GM21526 (cell line): ENCODE data around the gene OSTM1.

Experiments
- ATAC-seq: cut with Tn5 transposase; IDR thresholded peaks from one replicate; pipeline ENCODE4 v1.9.1; 2021; ENCODE audit warnings: moderate library complexity; ENCODE audit not compliant: unreplicated experiment, low FRiP score

Gene OSTM1, protein sequence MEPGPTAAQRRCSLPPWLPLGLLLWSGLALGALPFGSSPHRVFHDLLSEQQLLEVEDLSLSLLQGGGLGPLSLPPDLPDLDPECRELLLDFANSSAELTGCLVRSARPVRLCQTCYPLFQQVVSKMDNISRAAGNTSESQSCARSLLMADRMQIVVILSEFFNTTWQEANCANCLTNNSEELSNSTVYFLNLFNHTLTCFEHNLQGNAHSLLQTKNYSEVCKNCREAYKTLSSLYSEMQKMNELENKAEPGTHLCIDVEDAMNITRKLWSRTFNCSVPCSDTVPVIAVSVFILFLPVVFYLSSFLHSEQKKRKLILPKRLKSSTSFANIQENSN

DNA sequence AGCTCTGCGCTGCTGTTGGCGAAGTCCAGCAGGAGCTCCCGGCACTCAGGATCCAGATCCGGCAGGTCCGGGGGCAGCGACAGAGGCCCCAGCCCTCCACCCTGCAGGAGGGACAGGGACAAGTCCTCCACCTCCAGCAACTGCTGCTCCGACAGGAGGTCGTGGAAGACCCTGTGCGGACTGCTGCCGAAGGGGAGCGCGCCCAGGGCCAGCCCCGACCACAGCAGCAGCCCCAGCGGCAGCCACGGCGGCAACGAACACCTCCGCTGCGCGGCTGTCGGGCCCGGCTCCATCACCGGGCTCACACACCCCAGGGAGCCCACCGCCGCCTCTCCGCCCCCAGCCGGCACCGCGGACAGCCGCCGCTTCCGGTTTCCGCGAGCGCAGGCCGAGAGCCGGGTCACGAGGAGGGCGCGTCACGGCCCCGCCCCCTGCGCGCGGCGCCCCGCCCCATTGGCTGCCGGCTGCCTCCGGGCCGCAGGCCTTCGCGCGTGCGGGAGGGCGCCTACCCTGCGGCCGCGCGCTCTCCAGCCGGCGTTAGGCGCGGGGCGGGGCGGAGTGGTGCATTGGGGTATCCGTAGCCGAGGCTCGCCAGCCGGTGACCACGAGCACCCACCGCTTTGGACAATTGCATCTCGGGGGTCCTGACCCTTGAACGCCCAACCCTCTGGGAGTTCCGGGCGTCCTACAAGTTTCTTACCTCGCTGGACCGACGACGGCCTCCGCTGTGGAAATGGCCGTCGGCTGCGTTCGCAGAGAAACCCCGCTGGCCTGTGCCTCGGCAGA lies at the start of gene OSTM1:
Gene OSTM1, minus strand, starts transcription at position 383 of the 786 bp plus-strand sequence. Its CDS starts 90 bp downstream, at position 293.
- peak; percentile 93 for ATAC-seq

DNA sequence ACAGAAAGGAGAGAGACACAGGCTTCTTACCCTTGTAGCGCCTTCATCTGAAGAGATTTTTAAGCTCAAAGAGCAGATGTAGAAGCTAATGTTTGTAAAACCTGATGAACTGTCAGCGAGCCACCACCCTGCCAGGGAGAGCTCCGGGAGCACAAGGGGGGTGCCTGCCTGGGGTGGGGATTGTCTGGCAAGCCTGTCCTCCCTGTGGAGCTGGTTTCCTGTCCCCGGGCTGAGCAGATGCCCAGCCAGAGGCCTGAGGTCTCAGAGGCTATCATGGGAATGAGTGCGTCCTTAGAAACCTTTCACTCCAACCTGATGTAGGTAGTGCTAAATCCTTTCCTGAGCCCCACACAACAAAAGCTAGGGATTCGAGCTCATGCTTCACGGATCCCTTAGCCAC lies 49.4 kb upstream of the OSTM1 start:
- ATAC-seq, result no peak

DNA sequence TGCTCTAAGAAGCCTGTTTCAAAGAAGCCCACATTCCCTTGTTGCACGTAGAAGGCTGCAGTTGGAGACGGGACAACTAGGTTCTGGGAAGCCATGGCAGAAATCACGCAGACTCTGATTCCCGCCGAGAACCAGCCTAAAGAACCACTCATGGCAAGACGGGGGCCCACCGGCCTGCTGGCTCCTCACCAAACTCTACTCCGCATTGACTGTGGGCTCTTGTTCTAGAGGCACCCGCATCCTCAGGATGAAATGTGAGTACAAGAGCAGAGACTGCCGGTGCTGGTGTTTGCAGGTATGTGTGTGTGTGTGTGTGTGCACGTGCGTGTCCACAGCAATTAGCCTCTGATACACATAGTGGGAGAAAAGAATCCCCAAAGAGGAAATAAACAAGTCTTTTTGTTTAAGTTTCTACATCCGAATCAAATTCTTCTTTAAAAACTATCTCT lies 49.0 kb upstream of the OSTM1 start:
- no peak for ATAC-seq

DNA sequence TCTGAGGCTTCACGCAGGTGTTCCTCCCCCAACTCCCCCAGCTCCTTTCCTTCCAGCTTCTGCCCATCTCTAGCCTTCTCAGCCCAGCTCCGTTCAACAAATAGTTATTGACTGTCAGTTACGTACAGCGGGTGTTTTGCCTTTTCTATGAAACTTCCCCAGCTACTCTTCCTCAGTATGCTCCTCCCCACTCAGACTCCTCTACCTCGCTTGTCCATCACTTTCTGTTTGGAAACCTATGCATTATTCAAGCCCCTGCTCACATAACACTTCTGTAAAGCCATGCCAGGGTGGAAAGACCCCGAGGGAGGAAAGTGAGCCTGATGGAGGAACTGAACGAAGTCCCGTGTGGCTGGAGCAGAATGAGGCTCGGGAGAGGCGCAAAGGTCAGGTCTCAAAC lies 47.1 kb upstream of the OSTM1 start:
- no peak for ATAC-seq

DNA sequence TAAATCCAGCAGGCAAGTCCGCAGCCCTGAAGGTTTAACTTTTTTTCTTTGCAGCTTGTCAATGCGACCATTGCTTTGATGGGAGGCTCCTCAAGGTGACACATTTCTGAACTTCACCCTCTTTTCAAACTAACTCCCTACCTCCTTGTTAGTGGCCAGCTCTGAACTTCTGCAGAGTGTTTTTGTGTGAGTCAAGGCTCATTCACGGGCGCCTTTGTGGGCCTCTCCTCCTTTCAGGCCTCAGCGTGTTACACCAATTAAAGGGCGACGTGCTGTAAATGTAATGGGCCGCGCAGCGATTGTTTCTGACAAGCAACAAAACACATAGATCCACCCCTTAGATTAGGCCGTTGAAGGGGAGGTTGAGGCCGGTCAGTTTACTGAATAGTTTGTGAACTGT lies 45.8 kb upstream of the OSTM1 start:
- no peak for ATAC-seq

DNA sequence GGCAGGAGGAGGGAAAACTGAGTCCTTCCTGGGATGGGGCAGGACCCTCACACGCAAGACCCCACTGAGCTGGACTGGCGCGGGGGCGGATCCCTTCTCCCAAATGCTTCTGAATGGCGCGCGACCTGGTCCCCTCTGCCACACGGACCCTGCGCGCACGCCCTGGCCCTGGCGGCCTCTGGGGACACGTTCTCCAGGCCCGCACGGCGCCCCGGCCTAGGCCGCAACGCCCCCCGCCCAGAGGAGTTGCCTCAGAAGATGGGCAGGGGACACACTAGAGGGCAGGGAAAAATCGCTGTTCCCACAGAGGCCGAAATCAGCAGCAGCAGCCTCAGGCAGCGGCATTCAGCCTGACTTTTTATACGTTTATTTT lies 45.2 kb upstream of the OSTM1 start:
- no peak for ATAC-seq

DNA sequence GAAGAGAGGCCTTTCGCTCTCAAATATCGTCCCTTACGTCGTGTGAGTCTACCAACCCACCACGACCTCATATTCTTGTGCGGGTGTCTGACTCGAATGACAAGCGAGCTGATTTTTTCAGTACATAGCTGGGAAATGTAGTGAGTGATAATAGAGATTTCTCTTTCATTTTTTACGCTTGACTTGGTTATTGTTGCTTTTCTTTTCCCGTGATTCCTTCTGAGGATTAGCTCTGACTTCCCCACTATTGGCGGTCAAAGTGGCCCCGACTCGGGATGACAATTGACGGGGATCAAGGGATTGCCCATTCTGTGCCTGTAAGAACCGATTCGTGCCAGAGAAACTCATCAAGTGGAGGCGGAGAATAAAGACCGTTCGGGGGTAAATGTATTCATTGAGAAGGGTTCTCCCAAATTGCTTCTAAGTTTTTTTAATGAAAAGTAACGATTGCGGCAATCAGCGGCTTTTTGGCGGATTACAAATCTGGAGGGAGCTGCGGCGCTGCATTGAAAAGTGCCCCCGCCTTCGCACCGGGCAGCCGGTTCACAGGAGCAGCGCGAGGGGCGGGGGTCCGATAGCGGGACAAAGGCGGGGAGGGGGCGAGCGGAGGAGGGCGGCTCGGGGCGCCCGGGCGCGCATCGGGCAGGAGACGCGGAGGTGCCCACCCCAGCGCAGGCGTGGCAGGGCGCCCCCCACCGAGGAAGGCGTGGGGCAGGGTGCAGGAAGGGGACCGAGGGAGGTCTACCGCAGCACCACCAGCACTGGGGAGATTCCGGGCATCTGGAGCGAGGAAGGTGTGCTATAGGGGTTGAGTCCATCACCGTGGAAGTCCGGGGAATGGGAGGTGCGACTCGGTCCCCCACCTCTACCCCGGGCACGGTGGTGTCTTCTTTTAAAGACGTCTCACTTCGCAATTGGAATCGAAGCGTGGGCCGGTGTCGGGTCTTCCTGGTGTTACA lies 44.5 kb upstream of the OSTM1 start:
- ATAC-seq, result no peak

DNA sequence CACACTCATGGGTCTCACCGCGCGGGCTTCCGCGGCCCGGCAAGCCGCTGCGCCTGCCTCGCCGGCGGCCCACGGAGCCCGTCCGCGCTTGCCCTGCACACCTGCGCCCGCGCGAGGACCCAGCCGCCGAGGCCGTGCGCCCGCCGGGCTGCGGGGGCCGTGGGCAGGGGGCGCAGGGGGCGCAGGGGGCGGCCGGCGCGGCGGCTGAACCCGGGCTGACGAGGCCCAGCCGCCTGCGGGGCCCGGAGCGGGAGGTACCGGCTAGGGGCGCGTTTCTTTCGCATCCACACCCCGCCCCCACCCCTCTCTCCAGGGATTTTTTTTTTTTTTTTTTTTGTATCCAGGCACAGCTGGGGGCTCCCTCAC lies 43.8 kb upstream of the OSTM1 start:
- ATAC-seq, result no peak

DNA sequence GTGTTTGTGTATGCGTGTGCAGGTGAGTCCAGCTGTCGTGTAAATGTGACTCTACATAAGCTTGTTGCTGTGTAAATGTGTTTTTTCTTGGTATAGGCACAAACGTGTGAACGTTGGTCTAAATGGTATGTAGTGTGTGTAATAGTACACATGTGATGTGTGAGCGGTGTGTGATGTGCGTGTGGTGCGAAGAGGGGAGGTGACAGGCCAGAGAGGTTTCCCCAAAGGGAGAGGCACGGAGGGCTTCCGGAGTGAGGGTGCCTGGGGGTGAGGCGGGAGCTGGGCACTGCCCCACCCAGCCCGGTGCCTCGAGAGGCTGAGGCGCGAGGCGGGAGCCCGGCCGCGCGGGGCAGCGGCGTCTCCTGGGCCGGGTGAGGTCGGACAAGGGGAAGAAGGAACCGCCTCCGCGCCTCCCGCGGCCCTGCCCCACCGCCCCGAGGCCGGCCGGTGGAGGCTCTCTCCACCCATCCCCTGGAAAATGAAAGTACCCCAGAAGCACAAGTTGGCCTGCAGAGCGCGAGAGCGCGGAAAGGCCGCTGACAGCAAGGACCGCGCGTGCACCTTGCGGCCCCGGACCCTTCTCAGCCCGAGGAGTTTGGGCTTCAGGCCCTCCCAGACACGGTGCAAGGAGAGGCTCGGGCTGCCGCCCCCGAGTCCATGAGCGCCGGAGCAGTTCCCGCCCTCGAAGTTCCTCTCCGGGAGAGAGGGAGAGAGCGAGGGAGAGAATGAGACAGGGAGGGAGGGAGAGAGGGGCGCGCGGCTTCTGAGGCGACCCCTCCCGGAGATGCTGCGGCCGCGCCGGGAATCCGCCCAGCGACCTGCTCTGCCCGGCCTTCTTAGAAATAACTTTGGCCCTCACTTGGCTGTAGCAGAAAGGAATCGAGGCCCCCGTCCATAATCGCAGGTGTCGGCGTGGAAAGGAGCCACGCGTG lies 43.2 kb upstream of the OSTM1 start:
- ATAC-seq, result peak; percentile 40

DNA sequence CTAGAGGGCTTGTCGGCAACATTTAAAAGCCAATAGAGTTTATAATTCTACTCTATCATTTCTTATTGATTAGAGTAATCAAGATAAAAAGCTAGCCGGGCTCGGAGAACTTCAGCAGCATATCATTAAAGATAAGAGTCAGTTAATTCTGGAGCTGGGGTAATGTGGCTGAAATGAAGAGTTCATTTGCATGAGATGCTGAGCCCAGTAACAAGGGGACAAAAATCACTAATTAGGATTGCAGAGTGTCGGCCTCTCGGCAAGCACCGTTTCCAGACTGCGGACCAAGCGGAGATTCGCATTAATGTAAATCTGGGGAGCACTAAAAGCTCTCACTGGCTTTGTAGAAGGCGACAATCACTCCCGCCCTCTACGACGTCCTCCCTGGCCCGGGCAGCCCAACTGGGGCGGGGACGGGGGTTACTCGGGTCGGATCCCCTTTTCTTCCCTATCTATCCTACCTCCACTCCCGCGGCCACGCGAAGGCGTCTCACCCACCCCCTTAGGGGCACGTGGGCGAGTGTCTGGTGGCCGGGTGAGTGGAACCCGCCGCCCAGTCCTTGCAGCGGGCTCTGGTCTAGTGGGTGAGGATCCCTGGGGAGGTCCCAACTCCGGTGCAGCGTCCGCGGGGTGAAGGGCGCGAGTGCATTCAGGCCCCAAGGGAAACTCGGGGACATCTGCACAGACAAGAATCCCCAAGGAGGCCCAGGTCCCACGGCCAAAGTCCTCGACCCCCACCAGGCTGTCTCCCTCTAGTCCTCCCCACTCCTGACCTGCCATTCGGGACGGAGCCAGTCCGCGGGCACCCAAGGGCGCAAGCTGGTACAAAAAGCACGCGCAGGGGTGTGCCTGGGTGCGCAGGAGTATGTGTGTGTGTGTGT lies 42.2 kb upstream of the OSTM1 start:
- no peak for ATAC-seq

DNA sequence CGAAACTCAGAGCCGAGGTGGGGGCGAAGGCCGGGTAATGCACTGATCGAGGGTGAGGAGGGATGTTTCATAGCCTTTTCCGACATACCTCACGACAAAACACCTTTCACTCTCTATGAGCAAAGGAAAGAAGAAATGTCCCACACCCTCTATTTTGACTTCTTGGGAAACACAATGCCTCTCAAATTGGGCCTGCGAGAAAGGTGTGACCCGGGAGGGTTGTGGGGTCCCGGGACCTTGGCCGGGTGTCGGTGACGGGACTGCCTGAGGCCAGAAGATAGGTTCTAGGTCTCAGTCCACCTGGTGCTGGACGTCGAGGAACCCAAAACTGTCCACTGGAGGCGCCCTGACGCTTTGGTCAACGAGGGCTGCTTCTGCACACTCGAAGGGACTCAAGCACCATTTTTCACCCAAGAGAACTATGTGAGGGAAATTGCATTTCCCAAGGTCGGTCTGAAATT lies 41.1 kb upstream of the OSTM1 start:
- no peak for ATAC-seq

DNA sequence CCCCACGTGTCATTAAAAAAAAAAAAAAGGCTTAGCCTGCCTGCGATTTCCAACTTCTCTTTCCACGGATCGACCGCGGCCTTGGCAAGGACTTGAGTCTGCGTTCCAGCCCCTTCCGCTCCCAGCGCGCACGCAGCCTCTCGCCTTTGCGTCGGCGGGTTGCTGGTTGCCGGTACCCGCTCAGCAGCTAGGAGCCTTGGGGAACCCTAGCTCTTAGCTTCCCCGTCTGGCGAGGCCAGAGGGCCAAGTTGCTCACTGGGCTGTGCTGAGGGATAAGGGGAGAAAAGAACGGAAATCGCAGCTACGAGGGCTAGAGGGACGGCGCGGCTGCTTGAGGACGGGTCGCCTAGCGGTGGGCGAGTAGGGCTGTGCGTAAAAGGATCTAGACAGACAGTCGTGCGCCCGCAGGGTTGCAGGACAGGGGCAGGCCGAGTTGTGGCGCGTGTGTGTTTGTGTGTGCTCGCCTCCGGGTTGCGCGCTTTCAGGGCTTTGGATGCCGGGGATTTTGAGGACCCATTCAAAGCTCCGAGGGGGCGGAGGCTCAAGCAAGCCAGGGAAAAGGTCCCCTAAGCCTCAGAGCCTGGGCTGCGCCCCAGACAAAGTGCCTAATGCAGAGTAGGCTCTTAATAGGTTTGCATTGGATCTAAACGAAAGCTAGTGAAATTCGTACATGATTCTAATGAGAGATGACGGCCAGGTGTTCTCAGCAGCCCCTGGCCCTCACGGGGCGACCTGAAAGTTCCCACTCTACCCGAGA lies 40.5 kb upstream of the OSTM1 start:
- ATAC-seq, result no peak

DNA sequence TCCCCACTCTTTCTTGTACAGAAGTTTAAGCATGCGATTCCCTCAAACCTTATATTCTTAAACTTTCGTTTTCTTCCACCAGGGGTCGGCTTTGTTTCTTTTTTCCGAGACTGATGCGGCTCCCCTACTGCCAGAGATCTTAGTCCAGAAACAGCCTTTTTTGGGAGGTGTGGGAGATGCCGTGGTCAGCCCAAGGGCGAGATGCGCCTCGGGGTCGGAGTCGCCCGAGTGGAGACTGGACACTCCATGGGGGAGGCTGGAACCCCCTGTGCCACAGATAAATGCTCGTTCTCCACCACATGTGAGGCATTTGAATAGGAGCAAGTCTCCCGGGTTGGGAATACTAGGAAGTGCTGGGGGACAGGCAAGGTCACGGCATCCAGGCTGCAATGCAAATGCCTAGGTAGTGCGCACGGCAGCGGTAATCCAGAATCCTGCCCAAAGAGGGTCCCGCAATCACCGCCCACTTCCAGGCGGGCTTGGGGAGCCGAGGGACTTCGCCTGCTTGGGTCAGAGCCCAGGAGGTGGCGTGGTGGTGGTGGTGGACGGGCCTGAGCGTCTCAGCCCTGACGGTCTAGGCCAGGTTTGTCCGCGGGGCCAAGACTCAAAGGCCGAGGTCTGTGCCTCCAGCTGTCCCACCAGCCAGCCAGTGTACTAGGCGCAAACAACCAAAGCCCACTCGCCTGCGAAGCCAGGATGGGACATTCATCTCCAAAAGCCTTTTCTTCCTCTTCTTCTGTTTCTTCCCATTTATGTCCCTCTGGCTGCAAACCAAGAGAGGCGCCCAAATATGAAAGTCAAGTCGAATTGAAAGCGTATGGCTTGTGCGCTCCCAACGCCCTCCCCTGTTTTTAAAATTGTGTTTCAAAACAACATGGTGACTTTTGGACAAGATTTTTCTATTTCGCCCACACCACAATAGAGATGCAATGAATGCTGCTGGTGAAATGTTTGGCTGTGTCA lies 39.3 kb upstream of the OSTM1 start:
- ATAC-seq, result no peak

DNA sequence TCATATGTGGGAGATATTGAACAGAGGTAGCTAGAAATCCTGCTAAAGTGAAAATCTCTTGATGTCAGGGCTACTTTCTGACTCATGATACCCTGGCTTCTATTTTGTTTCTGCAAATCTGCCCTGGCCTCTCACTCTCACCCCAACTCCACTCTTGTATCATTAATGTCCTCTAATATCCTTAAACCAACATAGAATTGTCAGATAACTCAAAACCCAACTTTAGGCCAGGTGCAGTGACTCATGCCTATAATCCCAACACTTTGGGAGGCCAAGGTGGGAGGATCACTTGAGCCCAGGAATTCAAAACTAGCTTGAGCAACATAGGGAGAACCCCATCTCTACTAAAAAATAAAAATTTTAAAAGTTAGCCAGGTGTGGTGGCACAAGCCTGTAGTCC lies 33.8 kb upstream of the OSTM1 start:
- no peak for ATAC-seq

DNA sequence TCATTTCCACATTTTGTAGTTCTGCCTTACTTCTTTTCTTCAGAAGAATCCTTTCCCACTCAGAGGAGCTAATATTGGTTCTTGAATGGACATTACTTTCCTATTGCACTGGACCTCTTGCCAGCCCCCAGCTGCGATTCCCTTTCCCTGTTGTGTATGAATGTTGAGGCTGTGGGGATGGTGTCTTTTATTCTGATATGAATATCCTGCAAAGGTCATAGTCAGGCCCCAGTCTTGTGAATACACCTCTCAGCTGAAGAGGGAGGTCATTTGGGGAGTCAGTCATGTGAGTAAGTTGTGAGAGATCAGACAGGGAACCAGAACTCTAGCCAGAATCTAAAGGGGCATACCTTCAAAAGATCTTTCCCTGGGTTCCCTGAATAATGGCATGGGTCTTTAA lies 32.6 kb upstream of the OSTM1 start:
- no peak for ATAC-seq

DNA sequence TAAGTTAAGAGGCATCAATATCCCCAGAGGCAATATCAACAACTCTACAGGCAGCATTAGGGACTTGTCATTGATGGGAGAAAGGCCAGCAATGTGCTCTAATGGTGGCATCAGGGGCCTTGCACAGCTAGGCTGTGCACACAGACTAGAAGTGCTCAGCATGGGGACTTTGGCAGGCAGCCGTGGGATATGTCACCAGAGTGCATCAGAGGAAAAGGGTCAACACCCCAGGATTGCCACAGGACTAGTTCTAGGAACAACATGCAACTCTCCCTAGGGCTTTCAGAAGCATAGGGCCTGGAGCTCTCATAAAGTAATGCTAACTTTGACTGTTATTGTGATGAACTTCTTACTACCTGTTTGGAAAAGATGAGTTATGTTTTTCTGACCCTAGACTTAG lies 32.2 kb upstream of the OSTM1 start:
- ATAC-seq, result no peak

DNA sequence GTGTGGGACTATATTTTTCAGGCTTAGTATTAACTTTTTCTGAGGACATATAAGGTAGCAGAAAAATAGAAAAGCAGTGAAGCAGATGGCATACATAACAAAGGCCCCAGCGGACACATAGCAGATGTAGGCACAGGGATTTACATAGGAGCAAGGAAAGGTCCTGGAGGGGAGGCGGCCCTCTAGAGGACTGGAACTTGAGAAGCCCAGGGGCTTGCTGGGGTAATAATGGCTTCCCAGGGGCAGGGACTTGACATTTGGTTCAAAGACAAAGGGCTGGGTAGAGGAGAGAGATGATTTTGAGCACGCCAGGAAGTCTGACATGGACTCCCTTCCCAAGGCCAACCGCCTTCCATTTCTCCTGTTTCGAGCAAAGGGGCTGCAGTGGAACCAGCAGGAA lies 31.7 kb upstream of the OSTM1 start:
- ATAC-seq, result no peak
